Loucy (cell line): Measurements from ENCODE around the gene EEPD1.

Experiments used
- EZH2phosphoT487 ChIP-seq: fragments of 200-600 bp; IDR thresholded peaks from 2 replicates; pipeline ENCODE4 v1.6.1; 2018; ENCODE audit warnings: antibody characterized with exemption, mild to moderate bottlenecking, moderate library complexity, borderline replicate concordance
- TF ChIP-seq, protein P1 (sequence below): fragments of 200-600 bp; sonication (generic); conservative IDR thresholded peaks from 2 replicates; pipeline ENCODE4 v1.5.1; 2014; ENCODE audit warnings: mild to moderate bottlenecking, antibody characterized with exemption, low read length

- TF ChIP-seq, protein P1, sequence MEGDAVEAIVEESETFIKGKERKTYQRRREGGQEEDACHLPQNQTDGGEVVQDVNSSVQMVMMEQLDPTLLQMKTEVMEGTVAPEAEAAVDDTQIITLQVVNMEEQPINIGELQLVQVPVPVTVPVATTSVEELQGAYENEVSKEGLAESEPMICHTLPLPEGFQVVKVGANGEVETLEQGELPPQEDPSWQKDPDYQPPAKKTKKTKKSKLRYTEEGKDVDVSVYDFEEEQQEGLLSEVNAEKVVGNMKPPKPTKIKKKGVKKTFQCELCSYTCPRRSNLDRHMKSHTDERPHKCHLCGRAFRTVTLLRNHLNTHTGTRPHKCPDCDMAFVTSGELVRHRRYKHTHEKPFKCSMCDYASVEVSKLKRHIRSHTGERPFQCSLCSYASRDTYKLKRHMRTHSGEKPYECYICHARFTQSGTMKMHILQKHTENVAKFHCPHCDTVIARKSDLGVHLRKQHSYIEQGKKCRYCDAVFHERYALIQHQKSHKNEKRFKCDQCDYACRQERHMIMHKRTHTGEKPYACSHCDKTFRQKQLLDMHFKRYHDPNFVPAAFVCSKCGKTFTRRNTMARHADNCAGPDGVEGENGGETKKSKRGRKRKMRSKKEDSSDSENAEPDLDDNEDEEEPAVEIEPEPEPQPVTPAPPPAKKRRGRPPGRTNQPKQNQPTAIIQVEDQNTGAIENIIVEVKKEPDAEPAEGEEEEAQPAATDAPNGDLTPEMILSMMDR = no peak
- TF ChIP-seq EZH2phosphoT487 = no peak
Measured at GRCh38 chr7:36311539-36311938, 158.5 kb downstream of the EEPD1 start.
